HCT116 (cell line): ENCODE data around the gene PAX5. TPM values are rescaled to one million over a fixed set of nuclear protein-coding genes. Genes with fewer than 3 reads are reported as not detected.

ENCODE experiments used
- ATAC-seq: fragments of 200-7000 bp; cut with Tn5 transposase; 2 replicates; pipeline ENCODE4 v1.9.1; 2020; ENCODE audit warnings: mild to moderate bottlenecking, moderate library complexity
- BruUV-seq: library from RNA; stranded (reverse); fragments of 400-500 nt; replicated peaks from 2 replicates; lab custom pipeline; 2021; lab: Mats Ljungman, UMichigan
- CTCF ChIA-PET: fragments of 300-600 bp; sonication (Branson Sonifier 250); formaldehyde crosslinking; loops from one replicate; lab custom pipeline; 2021; ENCODE audit warnings: antibody characterized with exemption; lab: Charles Lee
- POLR2A ChIA-PET: fragments of 300-600, 350-600 bp; sonication (Branson Sonifier 250); formaldehyde crosslinking; loops from one replicate; lab custom pipeline; 2021; ENCODE audit warnings: antibody characterized with exemption; lab: Charles Lee
- RAD21 ChIA-PET, 2 experiments: fragments of 300-600 bp; sonication (Branson Sonifier 250); formaldehyde crosslinking; loops; one replicate each; lab custom pipeline; 2023; ENCODE audit warnings: low total read pairs in 2 of 2; ENCODE audit not compliant: uncharacterized antibody in 2 of 2, unreplicated experiment in 2 of 2, low non-redundant PET in 1 of 2; lab: Charles Lee
- DNase-seq: peaks from one replicate; pipeline ENCODE4 v3.0.0-alpha.2; 2010; ENCODE audit warnings: low read depth, low spot score
- H2AFZ ChIP-seq: fragments of 200-600 bp; shearing (Covaris generic), sonication (generic); 2 replicates; pipeline ENCODE4 v1.6.1; 2017; ENCODE audit warnings: low read depth, mixed run types, mixed read lengths, antibody characterized with exemption, low read length; ENCODE audit not compliant: poor library complexity, severe bottlenecking
- H3K27ac ChIP-seq: 2 replicates; pipeline ENCODE4 v1.5.1; 2012; ENCODE audit warnings: low read depth, low read length
- H3K27me3 ChIP-seq: fragments of 200-600 bp; sonication (generic); 2 replicates; pipeline ENCODE4 v1.6.1; 2016; ENCODE audit warnings: mixed run types, low read length, mixed read lengths; ENCODE audit not compliant: insufficient read depth
- H3K36me3 ChIP-seq, 2 experiments: fragments of 200-500 bp in 1 of 2; fragments of 200-600 bp in 1 of 2; sonication (Bioruptor generic) in 1 of 2; sonication (generic) in 1 of 2; 2 replicates each; pipeline versions ENCODE4 v1.5.1 to v1.6.1; 2014 to 2016; ENCODE audit warnings: low read length in 2 of 2, inconsistent platforms in 1 of 2, mixed read lengths in 1 of 2, mixed run types in 1 of 2; ENCODE audit not compliant: insufficient read depth in 2 of 2, control insufficient read depth in 1 of 2
- H3K4me1 ChIP-seq, 2 experiments: fragments of 200-600 bp in 1 of 2; sonication (generic) in 1 of 2; 2 replicates each; pipeline versions ENCODE4 v1.5.1 to v1.6.1; 2012 to 2017; ENCODE audit warnings: low read length in 2 of 2, inconsistent platforms in 1 of 2, mild to moderate bottlenecking in 1 of 2, mixed read lengths in 1 of 2, mixed run types in 1 of 2, moderate library complexity in 1 of 2; ENCODE audit not compliant: insufficient read depth in 2 of 2, control insufficient read depth in 1 of 2
- H3K4me2 ChIP-seq: fragments of 200-600 bp; sonication (generic); 2 replicates; pipeline ENCODE4 v1.6.1; 2017; ENCODE audit warnings: mixed run types, low read length, mixed read lengths
- H3K4me3 ChIP-seq, 2 experiments: fragments of 200-600 bp in 1 of 2; sonication (generic) in 1 of 2; replicated peaks in 1 of 2; 2 replicates each; pipeline ENCODE4 v1.5.1; 2011 to 2016; ENCODE audit warnings: low read length in 2 of 2, control low read depth in 1 of 2, low read depth in 1 of 2, mild to moderate bottlenecking in 1 of 2, mixed read lengths in 1 of 2, mixed run types in 1 of 2
- H3K79me2 ChIP-seq: fragments of 200-600 bp; sonication (generic); 2 replicates; pipeline ENCODE4 v1.6.1; 2017; ENCODE audit warnings: mild to moderate bottlenecking, mixed run types, low read length, moderate library complexity, mixed read lengths; ENCODE audit not compliant: insufficient read depth
- H3K9ac ChIP-seq: fragments of 200-600 bp; sonication (generic); 2 replicates; pipeline ENCODE4 v1.6.1; 2016; ENCODE audit warnings: low read length, mixed read lengths
- H3K9me2 ChIP-seq: fragments of 200-600 bp; sonication (generic), shearing (Covaris generic); 2 replicates; pipeline ENCODE4 v1.6.1; 2017; ENCODE audit warnings: mixed run types, mild to moderate bottlenecking, moderate library complexity; ENCODE audit not compliant: insufficient read depth
- H3K9me3 ChIP-seq, 2 experiments: fragments of 200-500 bp in 1 of 2; fragments of 200-600 bp in 1 of 2; sonication (Bioruptor generic) in 1 of 2; sonication (generic) in 1 of 2; 2 replicates each; pipeline ENCODE4 v1.6.1; 2014 to 2017; ENCODE audit warnings: low read length in 2 of 2, mixed read lengths in 2 of 2, inconsistent platforms in 1 of 2, low read depth in 1 of 2, mild to moderate bottlenecking in 1 of 2, mixed run types in 1 of 2, moderate library complexity in 1 of 2; ENCODE audit not compliant: control insufficient read depth in 1 of 2, insufficient read depth in 1 of 2
- H4K20me1 ChIP-seq: fragments of 200-600 bp; sonication (generic), shearing (Covaris generic); 2 replicates; pipeline ENCODE4 v1.6.1; 2017; ENCODE audit warnings: mixed run types, mild to moderate bottlenecking, moderate library complexity; ENCODE audit not compliant: insufficient read depth
- EGR1 ChIP-seq: IDR thresholded peaks from 2 replicates; pipeline ENCODE4 v1.6.1; 2012; ENCODE audit warnings: low read depth
- EZH2 ChIP-seq: fragments of 200-600 bp; sonication (generic); IDR thresholded peaks from 2 replicates; pipeline ENCODE4 v1.6.1; 2017; ENCODE audit warnings: antibody characterized with exemption, mixed run types
- SIN3A ChIP-seq: IDR thresholded peaks from 2 replicates; pipeline ENCODE4 v1.6.1; 2012; ENCODE audit warnings: low read depth
- SRF ChIP-seq: IDR thresholded peaks from 2 replicates; pipeline ENCODE4 v1.6.1; 2012; ENCODE audit warnings: low read depth
- intact Hi-C: fragments of 100-400 bp; cut with micrococcal nuclease; formaldehyde crosslinking; loops from 2 replicates; pipeline ENCODE4 v1.10.0; 2022
- total RNA-seq: library from RNA; stranded (reverse); gene quantifications from one replicate; pipeline ENCODE4 v1.2.1, GENCODE V29; 2021; ENCODE audit not compliant: unreplicated experiment
- TF ChIP-seq, protein P1 (sequence below): IDR thresholded peaks from 2 replicates; pipeline ENCODE4 v1.6.1; 2012
- TF ChIP-seq, protein P2 (sequence below), 3 experiments: fragments of 200-600 bp in 1 of 3; sonication (generic) in 1 of 3; IDR thresholded peaks in 2 of 3; conservative IDR thresholded peaks in 1 of 3; 2 replicates each; pipeline ENCODE4 v1.5.1; 2012 to 2017; ENCODE audit warnings: low read depth in 2 of 3, low read length in 2 of 3, antibody characterized with exemption in 1 of 3, borderline replicate concordance in 1 of 3, control low read depth in 1 of 3, mild to moderate bottlenecking in 1 of 3, mixed read lengths in 1 of 3, mixed run types in 1 of 3, moderate library complexity in 1 of 3; ENCODE audit not compliant: insufficient read depth in 1 of 3

The PAX5 gene
- total RNA-seq, 1 experiment from 2014 or later, result 0.17 TPM

DNA sequence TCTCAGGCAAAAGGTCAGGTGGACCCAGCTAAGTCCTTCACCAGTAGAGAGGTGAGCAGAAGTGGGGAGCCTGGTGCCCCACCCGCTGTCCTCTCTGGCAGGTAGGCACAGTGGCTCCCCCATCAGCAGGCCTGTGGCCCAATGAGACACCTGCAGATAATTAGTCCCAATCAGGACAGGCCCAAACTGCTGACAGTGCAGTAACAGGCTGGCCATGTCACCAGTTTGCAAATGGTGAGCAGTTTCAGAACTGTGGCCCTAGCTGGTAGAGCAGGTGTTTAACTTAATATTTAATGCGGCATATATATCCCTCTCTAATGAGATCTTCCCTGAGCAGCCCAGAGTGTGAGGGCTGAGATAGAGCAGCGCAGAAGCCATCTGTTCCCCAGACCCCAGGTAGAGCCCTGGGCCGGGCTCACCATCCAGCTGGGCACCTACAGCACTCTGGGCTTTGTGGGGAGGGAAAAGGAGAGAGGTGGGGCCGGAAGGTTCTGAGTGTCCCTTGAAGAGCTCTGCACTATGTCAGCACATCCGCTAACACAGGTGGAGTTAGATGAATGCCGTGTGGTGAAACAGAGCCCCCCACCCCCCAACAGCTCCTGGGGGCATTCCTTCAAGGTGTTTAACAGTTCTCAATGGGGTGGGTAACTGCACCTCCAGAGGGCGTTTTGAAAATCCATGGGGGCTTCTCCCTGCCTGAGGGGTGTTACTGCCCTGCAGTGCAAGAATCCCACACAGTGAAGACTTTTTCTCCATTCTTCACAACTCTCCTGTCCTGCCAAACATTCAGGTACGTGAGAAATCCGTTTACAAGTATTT is 120.5 kb downstream of the PAX5 start:
- intact Hi-C loops, result no loop called here
- Histone ChIP-seq H2AFZ (no peak overlapping the region), H3K27ac (no peak overlapping the region), H3K27me3 (peaks cover 27% of the 10 kb centered on the region), H3K9ac (no peak overlapping the region), H3K4me2 (no peak overlapping the region), H4K20me1 (no peaks in the 10 kb centered on the region), H3K9me3 (no peaks in the 10 kb centered on the region), H3K4me1 (no peaks in the 10 kb centered on the region), H3K36me3 (no peaks in the 10 kb centered on the region), H3K79me2 (no peaks in the 10 kb centered on the region), H3K4me3 (no peak overlapping the region), H3K9me2 (no peaks in the 10 kb centered on the region)
- ATAC-seq (peak; percentile 55), DNase-seq (no peak)
- ChIA-PET RAD21 (no interaction called here), CTCF (interaction anchor here (1.7 kb wide), 1 partner anchor 9 kb away, joined by 4 read pairs; no protein-coding TSS in a partner anchor), POLR2A (no interaction called here)
- BruUV-seq, result no TSS peak
- TF ChIP-seq, protein P1, sequence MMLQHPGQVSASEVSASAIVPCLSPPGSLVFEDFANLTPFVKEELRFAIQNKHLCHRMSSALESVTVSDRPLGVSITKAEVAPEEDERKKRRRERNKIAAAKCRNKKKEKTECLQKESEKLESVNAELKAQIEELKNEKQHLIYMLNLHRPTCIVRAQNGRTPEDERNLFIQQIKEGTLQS, result no peak
- TF ChIP-seq EGR1, result no peak
- no peak for TF ChIP-seq SIN3A
- TF ChIP-seq, protein P2, sequence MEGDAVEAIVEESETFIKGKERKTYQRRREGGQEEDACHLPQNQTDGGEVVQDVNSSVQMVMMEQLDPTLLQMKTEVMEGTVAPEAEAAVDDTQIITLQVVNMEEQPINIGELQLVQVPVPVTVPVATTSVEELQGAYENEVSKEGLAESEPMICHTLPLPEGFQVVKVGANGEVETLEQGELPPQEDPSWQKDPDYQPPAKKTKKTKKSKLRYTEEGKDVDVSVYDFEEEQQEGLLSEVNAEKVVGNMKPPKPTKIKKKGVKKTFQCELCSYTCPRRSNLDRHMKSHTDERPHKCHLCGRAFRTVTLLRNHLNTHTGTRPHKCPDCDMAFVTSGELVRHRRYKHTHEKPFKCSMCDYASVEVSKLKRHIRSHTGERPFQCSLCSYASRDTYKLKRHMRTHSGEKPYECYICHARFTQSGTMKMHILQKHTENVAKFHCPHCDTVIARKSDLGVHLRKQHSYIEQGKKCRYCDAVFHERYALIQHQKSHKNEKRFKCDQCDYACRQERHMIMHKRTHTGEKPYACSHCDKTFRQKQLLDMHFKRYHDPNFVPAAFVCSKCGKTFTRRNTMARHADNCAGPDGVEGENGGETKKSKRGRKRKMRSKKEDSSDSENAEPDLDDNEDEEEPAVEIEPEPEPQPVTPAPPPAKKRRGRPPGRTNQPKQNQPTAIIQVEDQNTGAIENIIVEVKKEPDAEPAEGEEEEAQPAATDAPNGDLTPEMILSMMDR (IDR thresholded peaks at IDR 0.05 in 2 of 3, conservative IDR thresholded peaks at IDR 0.05 in 1 of 3; ENCODE audit: borderline replicate concordance in 1 of 3, insufficient read depth in 1 of 3, low read depth in 2 of 3, low read length in 2 of 3), result peak in 2 of 3 experiments; percentile 39 to 45; a peak in 3 of 6 replicates
- no peak for TF ChIP-seq SRF
- no peak for TF ChIP-seq EZH2
